CD4-positive, alpha-beta T cell treated with Interleukin-10 for 1 hour (primary cell): Measurements from ENCODE around the gene SLC16A10.
"Not testable (repeated sequence)": the region's sequence is repeated elsewhere in the genome, so short reads cannot be mapped to it uniquely, and the experiment has no call there.

ENCODE experiments used
- DNase-seq: peaks from one replicate; pipeline ENCODE4 v3.0.0-alpha.2; 2020

The SLC16A10 gene

DNA sequence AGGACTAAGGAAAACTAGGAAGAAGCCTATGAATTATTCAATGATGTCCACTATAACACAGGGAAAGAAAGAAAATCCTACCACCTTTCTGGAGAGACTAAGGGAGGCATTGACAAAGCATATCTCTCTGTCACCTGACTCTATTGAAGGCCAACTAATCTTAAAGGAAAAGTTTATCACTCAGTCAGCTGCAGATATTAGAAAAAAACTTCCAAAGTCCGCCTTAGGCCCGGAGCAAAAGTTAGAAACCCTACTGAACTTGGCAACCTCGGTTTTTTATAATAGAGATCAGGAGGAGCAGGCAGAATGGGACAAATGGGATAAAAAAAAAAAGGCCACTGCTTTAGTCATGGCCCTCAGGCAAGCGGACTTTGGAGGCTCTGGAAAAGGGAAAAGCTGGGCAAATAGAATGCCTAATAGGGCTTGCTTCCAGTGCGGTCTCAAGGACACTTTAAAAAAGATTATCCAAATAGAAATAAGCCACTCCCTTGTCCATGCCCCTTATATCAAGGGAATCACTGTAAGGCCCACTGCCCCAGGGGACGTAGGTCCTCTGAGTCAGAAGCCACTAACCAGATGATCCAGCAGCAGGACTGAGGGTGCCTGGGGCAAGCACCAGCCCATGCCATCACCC, 47.0 kb downstream of the SLC16A10 start:
- DNase-seq: not testable (repeated sequence)

DNA sequence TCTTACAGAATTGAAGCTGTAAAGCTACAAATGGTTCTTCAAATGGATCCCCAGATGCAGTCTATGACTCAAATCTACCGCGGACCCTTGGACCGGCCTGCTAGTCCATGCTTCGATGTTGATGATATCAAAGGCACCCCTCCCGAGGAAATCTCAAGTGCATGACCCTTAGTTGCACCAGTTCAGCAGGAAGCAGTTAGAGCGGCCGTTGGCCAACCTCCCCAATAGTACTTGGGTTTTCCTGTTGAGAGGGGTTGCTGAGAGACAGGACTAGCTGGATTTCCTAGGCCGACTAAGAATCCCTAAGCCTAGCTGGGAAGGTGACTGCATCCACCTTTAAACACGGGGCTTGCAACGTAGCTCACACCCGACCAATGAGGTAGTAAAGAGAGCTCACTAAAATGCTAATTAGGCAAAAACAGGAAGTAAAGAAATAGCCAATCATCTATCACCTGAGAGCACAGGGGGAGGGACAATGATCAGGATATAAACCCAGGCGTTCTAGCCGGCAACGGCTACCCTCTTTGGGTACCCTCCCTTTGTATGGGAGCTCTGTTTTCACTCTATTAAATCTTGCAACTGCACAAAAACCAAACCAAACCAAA, 50.3 kb downstream of the SLC16A10 start:
- not testable (repeated sequence) for DNase-seq

DNA sequence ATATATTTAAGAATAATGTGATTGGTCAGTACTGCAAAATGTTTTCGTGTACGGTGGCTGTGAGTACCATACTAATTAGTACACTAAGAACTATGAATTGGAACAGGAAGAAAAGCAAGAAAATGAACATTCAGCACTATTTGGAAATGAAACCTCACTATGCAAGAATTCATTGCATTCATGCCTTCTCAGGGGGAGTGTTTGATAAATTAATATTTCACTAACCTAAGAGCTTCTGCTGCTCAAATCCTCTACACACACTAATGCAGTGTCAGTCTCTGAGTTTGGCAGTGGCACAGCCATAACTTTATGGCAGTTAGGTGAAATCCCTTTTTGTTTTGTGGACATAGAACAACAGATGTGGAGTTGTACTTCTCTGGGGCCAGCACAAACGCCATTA, 60.1 kb downstream of the SLC16A10 start:
- DNase-seq: no peak

DNA sequence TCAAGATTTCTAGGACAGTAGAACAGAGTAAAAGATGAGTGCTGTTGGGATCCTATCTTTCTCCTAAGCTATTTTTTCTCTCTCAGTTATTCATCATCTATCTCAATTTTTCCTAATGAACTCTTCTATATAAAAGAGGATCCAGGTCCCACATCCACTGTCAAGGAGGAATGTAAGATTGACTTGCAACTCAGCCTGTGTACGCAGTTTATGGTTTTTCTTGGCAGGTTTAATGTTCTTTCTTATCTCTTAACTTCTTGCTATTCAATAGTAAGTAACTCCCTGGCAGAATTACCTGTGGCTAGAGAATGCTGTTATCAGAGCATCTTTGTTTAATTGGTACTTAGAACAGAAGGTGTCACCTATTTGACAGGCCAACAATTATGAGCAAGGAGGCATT, 60.8 kb downstream of the SLC16A10 start:
- DNase-seq: no peak

DNA sequence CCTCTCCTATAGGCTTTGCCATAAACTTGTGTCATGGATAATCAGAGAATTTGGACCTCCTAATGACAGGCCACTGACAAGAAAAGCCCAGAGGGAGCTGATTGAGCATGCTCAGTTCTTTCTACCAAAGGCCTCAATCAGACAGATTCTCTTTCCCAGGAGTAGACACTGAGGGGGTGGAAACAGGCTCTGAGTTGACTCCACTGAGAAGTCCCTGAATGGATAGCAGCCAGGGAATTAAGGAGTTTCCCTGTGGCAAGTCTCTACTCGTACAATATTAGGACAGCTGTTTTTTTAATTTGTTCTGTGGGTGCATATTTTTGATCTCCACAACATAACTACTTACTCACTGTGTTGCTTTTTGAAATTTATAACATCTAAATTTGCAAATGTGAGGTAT, 63.3 kb downstream of the SLC16A10 start:
- DNase-seq: no peak

DNA sequence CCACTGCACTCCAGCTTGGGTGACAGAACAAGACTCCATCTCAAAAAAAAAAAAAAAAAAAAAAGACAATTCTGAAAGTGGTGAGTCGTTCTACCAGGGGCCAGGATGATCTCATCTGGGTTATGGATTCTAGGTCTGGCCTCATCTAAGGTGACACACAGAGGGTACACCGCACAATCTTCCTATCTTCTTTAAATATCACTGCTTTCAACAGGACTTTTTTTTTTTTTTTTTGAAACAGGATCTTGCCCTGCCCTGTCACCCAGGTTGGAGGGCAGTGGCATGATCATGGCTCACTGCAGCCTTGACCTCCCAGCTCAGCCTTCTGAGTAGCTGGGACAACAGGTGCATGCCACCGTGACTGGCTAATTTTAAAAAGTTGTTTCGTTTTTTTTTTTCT, 67.7 kb downstream of the SLC16A10 start:
- no peak for DNase-seq

DNA sequence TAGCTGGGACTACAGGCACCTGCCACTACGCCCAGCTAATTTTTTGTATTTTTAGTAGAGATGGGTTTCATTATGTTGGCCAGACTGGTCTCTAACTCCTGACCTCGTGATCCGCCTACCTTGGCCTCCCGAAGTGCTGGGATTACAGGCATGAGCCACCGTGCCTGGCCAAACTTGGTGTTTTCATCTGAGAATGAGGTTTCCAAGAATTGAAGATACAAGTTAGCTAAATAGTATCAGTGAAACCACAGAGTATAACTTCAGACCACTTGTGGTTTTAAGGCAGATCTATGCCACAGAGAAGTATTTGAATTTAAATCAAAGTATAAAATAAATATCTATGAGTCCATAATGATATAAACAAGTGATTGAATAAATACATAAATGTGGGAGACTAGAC, 70.1 kb downstream of the SLC16A10 start:
- DNase-seq: peak; percentile 2

DNA sequence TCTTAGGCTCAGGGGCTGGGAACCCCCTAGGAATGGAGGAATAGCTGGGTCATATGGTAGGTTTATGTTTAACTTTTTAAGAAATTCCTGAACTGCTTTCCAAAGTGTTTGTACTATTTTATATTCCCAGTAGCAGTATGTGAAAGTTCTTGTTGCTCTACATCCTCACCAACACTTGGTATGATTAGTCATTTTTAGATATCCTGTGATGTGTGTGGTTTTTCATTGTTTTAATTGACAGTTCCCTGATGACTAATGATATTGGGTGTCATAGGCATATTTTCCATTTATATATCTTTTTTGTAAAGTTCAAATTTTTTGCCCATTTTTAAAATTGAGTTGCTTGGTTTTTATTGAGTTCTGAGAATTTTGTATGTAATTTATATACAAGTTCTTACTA, 72.3 kb downstream of the SLC16A10 start:
- DNase-seq: no peak

DNA sequence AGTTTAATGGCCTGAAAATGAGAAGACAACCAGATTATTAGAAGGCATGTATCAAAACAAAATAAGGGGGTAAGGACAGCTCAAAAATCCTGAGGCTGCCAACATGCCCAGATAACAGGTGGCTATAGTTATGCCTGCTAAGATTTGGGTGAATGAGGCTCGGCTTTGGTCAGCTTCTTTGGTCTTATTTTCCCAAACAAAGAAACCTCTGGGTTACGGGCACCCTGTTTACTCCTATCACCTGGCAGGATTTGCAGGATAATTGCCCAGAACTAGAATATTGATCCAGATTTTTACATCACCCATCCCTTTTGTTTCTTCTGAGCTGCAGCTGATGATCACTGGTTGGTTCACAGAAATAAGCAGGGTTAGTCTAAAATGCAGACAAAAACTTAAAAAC, 74.3 kb downstream of the SLC16A10 start:
- DNase-seq: no peak

DNA sequence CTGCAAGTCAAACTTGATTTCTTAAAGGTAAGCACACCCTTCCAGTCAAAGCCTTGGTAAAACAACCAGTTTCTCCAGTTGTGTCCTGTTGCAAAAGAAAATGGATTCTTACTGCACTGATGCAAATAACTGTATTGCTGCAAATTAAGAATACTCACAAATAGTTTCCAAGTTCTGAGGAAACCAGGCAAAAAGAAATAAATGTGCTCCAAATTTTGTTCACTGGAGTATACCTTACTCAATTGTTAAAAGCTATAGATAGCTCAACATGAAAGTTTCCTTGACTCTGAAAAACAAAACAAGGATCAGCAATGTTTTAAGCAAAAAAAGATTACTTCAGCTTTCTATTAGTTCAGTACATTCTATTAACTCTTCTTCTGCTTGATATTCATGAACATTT, 75.2 kb downstream of the SLC16A10 start:
- DNase-seq: peak; percentile 2

DNA sequence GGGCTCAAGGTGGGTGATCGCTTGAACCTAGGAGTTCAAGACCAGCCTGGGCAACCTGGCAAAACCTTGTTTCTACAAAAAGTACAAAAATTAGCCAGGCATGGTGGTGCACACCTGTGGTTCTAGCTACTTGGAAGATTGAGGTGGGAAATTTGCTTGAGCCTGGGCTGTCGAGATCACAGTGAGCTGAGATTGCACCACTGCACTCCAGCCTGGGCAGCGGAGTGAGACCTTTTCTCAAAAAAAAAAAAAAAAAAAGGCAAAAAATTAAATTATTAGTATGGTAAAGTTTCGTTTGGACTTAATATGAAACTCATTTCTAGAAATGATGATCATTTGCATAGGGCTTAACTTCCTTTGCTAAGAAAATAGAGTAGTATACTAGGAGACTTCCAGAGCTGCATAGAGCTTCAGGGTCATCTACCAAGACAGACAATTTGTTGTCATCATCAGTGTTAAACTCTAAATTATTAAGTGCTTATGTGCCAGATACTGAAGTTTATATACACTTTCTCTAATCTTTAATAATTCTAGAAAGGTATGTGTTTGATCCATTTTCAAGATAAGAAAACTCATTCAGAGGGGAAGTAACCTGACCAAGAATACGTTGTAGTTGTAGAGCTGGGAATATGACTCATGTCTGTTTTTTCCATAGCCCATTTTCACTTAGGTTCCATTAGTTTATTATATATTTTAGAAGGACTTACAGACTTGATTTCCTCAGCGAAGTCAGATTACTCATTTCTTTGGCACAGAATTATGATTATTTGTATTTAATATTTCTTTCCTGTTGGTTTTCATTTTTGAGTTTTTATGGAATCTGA, 84.5 kb downstream of the SLC16A10 start:
- no peak for DNase-seq

DNA sequence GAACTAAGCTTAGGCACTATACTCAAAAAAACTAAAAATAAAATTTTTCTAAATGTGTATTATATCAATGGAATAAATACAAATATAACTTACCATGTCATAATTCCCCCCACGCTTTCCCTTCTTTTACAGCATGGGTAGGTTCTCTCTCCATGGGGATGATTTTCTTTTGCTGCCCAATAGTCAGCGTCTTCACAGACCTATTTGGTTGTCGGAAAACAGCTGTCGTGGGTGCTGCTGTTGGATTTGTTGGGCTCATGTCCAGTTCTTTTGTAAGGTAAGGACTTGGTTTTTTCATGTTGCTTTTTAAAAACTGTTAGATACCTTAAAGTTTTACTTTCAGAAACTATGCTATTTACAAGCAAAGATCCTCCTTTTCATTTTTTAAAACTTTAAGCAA, 85.3 kb downstream of the SLC16A10 start:
- DNase-seq: no peak

DNA sequence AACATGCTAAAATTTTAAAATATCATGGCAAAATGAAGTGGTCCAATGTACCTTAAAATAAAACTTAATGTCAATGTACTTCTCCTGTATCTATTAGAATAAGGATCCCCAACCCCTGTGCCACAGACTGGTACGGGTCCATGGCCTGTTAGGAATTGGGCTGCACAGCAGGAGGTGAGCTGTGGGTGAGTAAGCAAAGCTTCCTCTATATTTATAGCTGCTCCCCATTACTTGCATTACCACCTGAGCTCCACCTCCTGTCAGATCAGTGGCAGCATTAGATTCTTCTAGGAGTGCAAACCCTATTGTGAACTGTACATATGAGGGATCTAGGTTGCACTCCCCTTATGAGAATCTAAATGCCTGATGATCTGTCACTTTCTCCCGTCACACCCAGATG, 86.0 kb downstream of the SLC16A10 start:
- peak; percentile 2 for DNase-seq

DNA sequence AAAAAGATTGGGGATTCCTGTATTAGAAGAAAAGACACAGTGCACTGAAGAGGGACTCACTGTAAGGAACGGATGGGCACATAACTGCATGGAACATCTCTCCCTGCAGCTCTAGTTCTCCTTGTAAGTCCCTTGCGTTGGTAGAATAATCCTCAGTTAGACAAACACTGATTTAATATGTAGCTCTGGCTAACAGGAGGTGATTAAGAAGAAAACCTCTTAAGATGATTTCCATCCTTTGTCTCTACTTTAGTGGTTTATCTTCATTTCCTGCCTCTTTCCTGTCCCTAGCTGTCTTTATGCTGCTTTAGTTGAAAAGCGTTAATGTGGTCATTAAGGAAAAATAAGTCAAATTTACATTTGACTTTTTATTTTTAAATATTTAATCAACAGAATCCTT, 86.6 kb downstream of the SLC16A10 start:
- peak; percentile 5 for DNase-seq

DNA sequence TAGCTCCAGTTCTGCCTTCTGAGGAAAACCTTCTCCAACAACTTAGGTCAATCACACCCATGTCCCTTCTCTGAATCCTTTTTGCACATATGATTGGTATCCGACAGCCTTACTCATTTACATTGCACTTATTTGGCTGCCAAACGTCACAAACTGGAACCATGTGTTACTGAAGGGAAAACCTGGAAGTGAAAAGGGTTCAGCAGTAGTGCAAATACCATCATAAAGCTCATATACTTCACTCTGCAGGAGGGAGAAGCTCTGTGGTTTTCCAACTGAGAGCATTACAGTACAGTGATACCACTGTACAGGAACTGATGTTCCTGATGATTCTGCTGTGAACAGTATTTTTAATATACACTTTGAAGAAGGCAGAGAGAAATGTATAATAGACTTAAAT, 87.8 kb downstream of the SLC16A10 start:
- DNase-seq: no peak

DNA sequence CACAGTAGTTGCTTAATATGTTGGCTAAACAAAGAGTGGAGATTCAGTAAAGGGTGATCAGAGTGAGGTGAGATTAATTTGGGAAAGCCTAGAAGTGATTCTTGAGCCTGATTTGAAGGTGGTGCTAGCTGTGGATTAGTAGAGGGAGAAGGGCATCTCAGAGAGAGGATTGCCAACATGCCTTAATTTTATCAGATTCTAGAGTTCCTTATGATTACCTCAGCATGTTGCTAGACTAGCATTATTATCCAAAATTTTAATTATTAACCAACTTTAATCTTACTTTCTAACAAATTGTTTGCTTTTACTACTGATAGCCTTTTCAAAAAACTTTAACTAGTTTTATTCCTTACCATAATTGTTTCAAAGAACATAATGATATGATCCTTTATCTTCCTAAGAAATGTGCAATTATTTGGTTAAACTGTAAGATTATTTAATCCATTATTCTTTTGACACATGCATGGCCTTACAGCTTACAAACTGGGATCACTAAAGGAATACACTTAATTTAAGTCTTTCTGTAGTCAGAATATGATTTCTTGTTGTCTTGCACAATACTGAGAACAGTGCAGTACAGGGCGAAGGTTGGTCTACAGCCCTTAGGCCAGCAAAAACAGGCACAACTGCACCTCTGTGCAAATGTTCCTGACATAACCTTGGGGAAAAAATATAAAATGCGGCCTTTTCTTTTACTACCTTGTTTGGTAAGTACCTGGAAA, 88.9 kb downstream of the SLC16A10 start:
- DNase-seq: no peak

DNA sequence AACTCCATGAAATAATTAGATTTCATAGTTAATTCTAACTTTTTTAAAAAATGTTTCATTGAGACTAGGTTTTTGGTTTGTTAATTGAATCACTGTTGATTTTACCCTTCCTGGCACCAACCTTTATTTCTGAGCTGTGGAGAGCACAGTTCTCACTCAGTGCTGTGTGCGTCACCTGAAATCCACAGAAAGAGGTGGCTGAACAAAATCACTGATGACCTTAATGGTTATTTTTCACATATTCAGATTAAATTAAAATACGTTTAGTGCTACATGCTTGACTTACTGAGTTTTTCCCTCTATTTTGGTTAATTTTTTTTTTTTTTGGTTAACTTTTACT, 89.4 kb downstream of the SLC16A10 start:
- DNase-seq: no peak

DNA sequence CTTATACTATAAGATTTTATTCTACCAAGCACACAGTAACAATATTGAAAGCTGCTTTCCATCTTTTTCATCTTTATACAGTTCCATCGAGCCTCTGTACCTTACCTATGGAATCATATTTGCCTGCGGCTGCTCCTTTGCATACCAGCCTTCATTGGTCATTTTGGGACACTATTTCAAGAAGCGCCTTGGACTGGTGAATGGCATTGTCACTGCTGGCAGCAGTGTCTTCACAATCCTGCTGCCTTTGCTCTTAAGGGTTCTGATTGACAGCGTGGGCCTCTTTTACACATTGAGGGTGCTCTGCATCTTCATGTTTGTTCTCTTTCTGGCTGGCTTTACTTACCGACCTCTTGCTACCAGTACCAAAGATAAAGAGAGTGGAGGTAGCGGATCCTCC, 89.8 kb downstream of the SLC16A10 start:
- no peak for DNase-seq

DNA sequence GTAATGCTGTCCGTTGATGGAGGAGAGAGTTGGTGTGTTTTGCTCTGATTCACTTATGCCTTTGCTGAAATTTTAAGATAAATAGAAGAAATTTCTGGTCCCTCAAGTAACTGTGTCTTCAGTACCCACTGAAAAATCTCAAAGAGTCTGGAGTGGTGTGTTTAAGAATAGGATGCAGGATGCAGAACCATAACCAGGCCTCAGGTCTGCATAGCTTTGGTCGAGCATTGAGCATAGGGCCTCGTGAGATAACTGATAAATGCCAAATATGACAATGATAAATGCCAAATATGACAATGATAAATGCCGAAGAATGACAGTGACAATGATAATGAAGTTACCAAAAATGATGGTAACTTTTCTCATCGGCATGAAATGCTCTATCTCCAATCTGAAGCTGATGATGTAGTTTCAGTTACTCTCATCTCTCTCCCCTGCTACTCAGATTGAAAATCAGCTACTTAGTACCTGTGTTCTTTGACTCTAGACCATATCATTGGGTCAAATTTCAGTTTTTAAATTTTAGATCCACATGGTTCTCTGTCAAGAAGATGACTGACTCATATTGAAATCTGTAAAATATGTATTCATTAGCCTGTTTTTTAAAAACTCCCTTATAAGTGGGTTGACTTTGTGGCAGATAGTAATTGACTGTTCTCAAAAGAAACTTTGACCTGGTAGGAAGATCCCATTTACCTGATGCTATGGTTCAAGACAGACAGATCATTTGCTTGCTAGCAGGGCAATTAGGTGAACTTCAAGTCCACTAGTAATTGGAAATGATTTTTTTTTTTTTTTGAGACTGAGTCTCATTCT, 96.6 kb downstream of the SLC16A10 start:
- no peak for DNase-seq

DNA sequence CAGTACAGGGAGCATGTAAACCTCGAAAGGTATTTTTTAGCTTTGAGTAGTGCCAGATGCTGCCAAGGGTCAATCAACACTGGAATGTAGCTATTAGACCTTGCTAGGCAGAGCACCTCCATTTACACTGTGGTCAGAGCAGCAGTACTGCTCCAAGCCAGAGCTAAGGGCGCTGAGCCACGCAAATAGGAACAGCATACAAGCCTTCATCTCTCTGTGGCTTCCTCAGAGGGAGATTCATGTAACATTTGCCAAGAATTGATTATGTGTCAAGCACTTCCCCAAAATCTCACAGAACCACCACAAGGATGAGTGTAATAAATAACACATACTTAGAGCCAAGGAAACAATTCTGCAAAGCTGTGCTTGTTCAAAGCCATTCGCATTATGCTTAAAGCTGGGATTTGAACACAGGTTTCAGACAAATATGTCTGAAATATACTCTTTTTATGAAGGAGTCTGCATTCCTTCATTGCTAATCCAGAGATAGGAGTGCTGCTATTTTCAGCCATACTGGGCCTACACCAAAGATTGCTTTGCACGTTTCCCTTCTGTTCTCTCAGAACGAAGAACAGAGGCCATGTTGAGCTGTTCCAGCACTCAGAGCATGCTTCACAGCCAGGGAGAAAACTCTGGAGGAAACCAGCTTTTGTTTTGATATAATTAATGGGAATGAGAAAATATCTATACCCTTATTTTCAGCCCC, 97.7 kb downstream of the SLC16A10 start:
- DNase-seq: no peak

DNA sequence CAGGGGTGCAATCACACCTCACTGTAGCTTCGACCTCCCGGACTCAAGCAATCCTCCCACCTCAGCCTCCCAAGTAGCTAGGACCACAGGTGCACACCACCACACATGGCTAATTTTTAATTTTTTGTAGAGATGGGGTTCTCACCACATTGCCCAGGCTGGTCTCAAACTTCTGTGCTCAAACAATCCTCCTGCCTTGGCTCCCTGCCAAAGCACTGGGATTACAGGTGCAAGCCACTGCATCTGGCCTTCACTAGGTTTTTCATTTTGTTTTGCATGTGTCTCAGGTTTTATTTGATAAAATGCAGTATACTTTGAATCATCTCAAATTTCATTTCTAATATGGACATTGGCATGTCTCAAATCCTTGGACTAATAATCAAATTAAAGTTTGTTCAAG, 98.7 kb downstream of the SLC16A10 start:
- DNase-seq: no peak

DNA sequence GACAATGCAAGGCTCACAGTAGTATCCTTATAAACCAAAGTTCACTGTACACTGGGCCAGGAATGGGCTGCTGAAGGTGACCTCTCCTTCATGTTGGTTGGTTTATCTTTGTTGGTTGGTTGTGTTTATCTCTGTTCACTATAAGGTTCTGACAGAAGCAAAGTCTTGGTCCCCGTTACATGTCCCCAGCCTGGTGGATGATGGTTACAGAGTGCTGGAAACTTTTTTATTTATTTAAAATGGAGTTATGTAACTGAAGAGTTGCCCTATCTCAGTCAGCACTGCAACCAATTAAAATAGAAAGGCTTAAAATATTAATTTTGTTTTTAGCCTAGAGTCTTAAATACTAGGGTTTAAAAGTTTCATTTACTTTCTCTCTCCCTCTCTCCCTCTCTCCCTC, 100.6 kb downstream of the SLC16A10 start:
- no peak for DNase-seq
